ENCODE data around the gene BLNK.

DNA sequence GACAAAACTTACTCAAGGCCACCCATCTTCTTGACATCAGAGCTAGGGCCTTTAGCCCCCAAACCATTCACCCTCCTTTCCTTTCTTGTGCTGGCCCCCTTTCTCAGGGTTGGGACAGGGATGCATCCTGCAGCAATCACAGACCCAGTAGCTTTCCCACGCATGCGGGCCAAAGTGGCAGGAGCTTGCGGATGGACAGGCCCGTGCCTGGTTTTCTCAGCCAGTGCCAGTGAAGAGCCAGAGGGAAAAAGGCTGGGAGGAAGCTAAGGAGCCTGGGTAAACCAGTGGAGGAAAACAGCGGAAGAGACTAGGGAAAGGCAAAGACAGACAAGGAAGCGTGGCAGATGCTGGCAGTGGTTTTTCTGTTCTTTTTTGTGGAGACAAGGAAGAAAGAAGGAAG, 5.1 kb upstream of the BLNK start:
- TF ChIP-seq, protein P1, sequence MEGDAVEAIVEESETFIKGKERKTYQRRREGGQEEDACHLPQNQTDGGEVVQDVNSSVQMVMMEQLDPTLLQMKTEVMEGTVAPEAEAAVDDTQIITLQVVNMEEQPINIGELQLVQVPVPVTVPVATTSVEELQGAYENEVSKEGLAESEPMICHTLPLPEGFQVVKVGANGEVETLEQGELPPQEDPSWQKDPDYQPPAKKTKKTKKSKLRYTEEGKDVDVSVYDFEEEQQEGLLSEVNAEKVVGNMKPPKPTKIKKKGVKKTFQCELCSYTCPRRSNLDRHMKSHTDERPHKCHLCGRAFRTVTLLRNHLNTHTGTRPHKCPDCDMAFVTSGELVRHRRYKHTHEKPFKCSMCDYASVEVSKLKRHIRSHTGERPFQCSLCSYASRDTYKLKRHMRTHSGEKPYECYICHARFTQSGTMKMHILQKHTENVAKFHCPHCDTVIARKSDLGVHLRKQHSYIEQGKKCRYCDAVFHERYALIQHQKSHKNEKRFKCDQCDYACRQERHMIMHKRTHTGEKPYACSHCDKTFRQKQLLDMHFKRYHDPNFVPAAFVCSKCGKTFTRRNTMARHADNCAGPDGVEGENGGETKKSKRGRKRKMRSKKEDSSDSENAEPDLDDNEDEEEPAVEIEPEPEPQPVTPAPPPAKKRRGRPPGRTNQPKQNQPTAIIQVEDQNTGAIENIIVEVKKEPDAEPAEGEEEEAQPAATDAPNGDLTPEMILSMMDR (IDR thresholded peaks at IDR 0.05 in 4 of 5, conservative IDR thresholded peaks at IDR 0.05 in 1 of 5): no peak
- no peak for TF ChIP-seq POLR2A (IDR thresholded peaks at IDR 0.05)
